ENCODE results near the gene HDAC4. TPM values are rescaled to one million over a fixed set of nuclear protein-coding genes. Genes with fewer than 3 reads are reported as not detected.

Gene HDAC4
- total and polyA plus RNA-seq, 2 experiments from 2014 or later, result 9.3 to 10.8 TPM

- no peak overlapping the region for H2AFZ ChIP-seq
- no peaks in the 10 kb centered on the region for H3K9me2 ChIP-seq (replicated peaks; ENCODE audit: insufficient read depth)
- no peak overlapping the region for H3K27ac ChIP-seq
- WGBS (ENCODE audit: low lambda C conversion rate, missing lambda C conversion rate), result 96% methylated on average over 11 of the region's 11 CpGs
- H3K4me3 ChIP-seq, result no peak overlapping the region
- no peaks in the 10 kb centered on the region for H3K4me1 ChIP-seq (ENCODE audit: insufficient read depth)
- no peaks in the 10 kb centered on the region for H3K79me2 ChIP-seq
- TF ChIP-seq, protein P1, sequence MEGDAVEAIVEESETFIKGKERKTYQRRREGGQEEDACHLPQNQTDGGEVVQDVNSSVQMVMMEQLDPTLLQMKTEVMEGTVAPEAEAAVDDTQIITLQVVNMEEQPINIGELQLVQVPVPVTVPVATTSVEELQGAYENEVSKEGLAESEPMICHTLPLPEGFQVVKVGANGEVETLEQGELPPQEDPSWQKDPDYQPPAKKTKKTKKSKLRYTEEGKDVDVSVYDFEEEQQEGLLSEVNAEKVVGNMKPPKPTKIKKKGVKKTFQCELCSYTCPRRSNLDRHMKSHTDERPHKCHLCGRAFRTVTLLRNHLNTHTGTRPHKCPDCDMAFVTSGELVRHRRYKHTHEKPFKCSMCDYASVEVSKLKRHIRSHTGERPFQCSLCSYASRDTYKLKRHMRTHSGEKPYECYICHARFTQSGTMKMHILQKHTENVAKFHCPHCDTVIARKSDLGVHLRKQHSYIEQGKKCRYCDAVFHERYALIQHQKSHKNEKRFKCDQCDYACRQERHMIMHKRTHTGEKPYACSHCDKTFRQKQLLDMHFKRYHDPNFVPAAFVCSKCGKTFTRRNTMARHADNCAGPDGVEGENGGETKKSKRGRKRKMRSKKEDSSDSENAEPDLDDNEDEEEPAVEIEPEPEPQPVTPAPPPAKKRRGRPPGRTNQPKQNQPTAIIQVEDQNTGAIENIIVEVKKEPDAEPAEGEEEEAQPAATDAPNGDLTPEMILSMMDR (IDR thresholded peaks at IDR 0.05; ENCODE audit: poor library complexity), result no peak
- TF ChIP-seq EZH2phosphoT487 (IDR thresholded peaks at IDR 0.05; ENCODE audit: low read depth, severe bottlenecking, unreplicated experiment) (no peak), EZH2 (IDR thresholded peaks at IDR 0.05; ENCODE audit: borderline replicate concordance) (no peak)
- H3K36me3 ChIP-seq (replicated peaks; ENCODE audit: insufficient read depth, low read depth), result no peaks in the 10 kb centered on the region
- H4K20me1 ChIP-seq (ENCODE audit: insufficient read depth, poor library complexity, severe bottlenecking), result no peaks in the 10 kb centered on the region
- H3K27me3 ChIP-seq, result no peaks in the 10 kb centered on the region
- DNase-seq (ENCODE audit: low spot score), result no peak
- no peaks in the 10 kb centered on the region for H3K9me3 ChIP-seq (ENCODE audit: low read depth)
- H3K4me2 ChIP-seq, result no peak overlapping the region
Measured at GRCh38 chr2:239175181-239175580, 225.6 kb downstream of the HDAC4 start.

DNA sequence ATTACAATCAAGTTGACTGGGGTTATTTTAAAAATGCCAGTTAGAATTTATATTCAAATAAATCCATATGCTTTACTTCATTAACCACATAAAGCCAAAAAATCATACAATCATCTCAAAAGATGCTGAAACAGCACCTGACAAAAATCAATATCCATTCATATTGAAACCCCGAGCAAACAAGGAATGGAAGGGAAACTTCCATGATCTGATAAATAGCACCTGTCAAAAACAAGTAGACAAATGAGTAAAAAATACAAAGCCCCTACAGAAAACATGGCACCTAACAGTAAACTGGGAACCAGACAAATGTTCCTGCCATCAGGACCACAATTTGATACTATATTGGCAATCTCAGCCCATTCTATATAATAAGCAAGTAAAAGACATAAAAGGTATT lies 227.5 kb downstream of the HDAC4 start:
- no peaks in the 10 kb centered on the region for H3K36me3 ChIP-seq (replicated peaks; ENCODE audit: insufficient read depth, low read depth)
- H3K9me2 ChIP-seq (replicated peaks; ENCODE audit: insufficient read depth), result no peaks in the 10 kb centered on the region
- H3K4me3 ChIP-seq, result no peak overlapping the region
- no peak overlapping the region for H3K27ac ChIP-seq
- no peak for TF ChIP-seq EZH2 (IDR thresholded peaks at IDR 0.05; ENCODE audit: borderline replicate concordance)
- TF ChIP-seq EZH2phosphoT487 (IDR thresholded peaks at IDR 0.05; ENCODE audit: low read depth, severe bottlenecking, unreplicated experiment), result no peak
- TF ChIP-seq, protein P1 (IDR thresholded peaks at IDR 0.05; ENCODE audit: poor library complexity), result no peak
- no peak overlapping the region for H2AFZ ChIP-seq
- no peaks in the 10 kb centered on the region for H3K4me1 ChIP-seq (ENCODE audit: insufficient read depth)
- DNase-seq (ENCODE audit: low spot score), result no peak
- no peaks in the 10 kb centered on the region for H4K20me1 ChIP-seq (ENCODE audit: insufficient read depth, poor library complexity, severe bottlenecking)
- WGBS (ENCODE audit: low lambda C conversion rate, missing lambda C conversion rate), result 100% methylated on average over 1 of the region's 1 CpG
- no peaks in the 10 kb centered on the region for H3K9me3 ChIP-seq (ENCODE audit: low read depth)
- no peaks in the 10 kb centered on the region for H3K27me3 ChIP-seq
- H3K79me2 ChIP-seq, result no peaks in the 10 kb centered on the region
- no peak overlapping the region for H3K4me2 ChIP-seq

DNA sequence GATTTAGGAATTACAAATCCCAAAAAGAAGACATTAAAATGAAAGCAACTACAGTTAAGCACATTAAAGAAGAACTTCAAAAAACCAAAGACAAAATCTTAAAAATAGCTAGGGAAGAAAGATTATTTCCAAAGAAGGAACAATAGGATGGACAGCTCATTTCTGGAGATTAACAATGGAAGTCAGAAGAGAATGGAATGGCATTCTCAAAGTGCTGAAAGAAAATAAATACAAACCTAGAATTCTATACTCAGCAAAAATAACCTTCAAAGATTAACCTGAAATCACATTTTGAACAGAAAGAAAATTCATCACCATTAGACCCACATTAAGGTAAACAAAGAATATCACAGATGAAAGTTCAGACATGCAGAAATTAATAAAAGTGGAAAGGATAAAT lies 229.2 kb downstream of the HDAC4 start:
- no peaks in the 10 kb centered on the region for H3K27me3 ChIP-seq
- no peaks in the 10 kb centered on the region for H3K9me2 ChIP-seq (replicated peaks; ENCODE audit: insufficient read depth)

More for the DNA sequence above, 229.2 kb downstream of the HDAC4 start:
- no peak for DNase-seq (ENCODE audit: low spot score)
- no peaks in the 10 kb centered on the region for H3K79me2 ChIP-seq
- TF ChIP-seq EZH2 (IDR thresholded peaks at IDR 0.05; ENCODE audit: borderline replicate concordance) (no peak), EZH2phosphoT487 (IDR thresholded peaks at IDR 0.05; ENCODE audit: low read depth, severe bottlenecking, unreplicated experiment) (no peak)
- TF ChIP-seq, protein P1 (IDR thresholded peaks at IDR 0.05; ENCODE audit: poor library complexity), result no peak
- no peaks in the 10 kb centered on the region for H3K36me3 ChIP-seq (replicated peaks; ENCODE audit: insufficient read depth, low read depth)
- H3K9me3 ChIP-seq (ENCODE audit: low read depth), result no peaks in the 10 kb centered on the region
- H3K4me3 ChIP-seq, result no peak overlapping the region
- H3K4me1 ChIP-seq (ENCODE audit: insufficient read depth), result no peaks in the 10 kb centered on the region
- no peaks in the 10 kb centered on the region for H4K20me1 ChIP-seq (ENCODE audit: insufficient read depth, poor library complexity, severe bottlenecking)
- no peak overlapping the region for H3K27ac ChIP-seq
- no peak overlapping the region for H2AFZ ChIP-seq
- no peak overlapping the region for H3K4me2 ChIP-seq
